ENCODE data around the gene NXT1.

Gene NXT1

DNA sequence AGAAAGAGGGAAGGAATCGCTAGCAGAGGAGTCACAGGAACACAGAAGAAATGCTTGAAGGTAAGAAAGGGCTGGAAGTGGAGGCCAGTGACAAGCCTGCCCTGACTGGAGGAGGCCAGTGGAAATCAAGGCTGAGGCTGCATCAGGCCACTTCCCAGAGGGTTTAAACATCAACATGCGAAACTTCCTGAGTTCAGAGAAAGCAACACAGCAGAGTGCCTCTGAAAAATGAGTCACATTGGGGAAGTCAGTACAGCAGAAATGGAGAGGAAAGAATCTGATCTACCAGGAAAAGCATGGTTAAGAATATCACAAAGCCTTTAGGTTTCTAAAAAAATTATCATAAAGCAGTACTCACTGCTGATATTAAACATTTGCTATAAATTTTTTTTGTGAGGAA, 47.4 kb downstream of the NXT1 start:
- Histone ChIP-seq H3K27me3 (ENCODE audit: low read depth) (no peaks in the 10 kb centered on the region), H3K9me3 (no peaks in the 10 kb centered on the region), H3K4me1 (no peaks in the 10 kb centered on the region), H3K36me3 (replicated peaks) (peaks cover 35% of the 10 kb centered on the region), H3K4me3 (no peak overlapping the region)
- no peak for DNase-seq (ENCODE audit: low spot score in 2 of 2)
- in situ Hi-C loops (cut with MboI; ENCODE audit: low sequenced_read_pairs), result no loop called here

DNA sequence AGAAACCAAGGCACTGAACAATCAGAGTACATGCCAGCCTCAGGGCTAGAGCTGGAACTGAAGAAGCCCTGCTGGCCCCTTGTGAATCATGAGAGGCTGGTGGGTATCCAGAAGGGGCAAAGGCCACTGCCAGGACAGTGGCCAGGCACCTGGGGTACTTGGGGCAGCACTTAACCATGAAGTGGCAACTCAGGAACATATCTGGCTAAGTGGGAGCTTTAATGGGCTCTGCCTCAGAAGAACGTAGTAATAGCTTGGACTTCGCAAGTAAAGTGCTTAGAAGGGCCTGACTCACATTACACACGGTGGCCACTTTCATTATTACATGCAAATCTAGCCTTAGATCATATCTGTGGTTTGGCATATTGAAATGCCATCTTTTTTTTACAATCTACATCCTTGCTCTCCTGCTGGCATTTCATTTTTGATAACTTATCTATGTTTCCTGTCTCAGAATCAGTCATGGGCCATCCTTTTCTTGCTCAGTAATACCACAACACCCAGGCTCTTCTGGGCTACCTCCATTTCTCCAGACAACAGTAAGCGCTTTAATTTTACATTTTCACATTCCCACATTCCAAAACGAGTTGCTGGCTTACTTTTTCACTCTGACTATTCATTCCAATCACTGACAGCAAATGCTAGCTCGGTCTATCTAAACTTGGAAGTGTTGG, 49.1 kb downstream of the NXT1 start:
- no peak overlapping the region for H3K4me3 ChIP-seq
- H3K36me3 ChIP-seq (replicated peaks), result peaks cover 20% of the 10 kb centered on the region
- in situ Hi-C loops (cut with MboI; ENCODE audit: low sequenced_read_pairs), result no loop called here
- no peaks in the 10 kb centered on the region for H3K9me3 ChIP-seq
- no peaks in the 10 kb centered on the region for H3K4me1 ChIP-seq
- no peaks in the 10 kb centered on the region for H3K27me3 ChIP-seq (ENCODE audit: low read depth)
- no peak for DNase-seq (ENCODE audit: low spot score in 2 of 2)

DNA sequence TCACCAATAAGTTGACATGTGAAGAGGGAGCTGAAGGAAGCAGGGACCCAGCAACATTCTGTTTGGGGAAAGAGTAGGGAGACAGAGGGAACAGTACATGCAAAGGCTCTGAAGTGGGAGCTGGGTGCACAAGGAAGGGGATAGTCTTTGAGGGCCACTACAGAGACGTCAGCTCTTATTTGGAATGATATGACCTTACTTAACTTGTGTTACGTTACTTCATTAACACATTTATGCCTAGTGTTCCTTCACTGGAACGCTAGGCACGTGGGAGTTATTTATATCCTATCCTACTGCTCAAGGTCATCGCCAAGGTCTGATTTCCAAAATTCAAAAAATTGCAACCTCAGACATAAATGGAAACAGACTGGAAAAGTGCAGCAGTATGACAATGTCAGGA, 50.5 kb downstream of the NXT1 start:
- in situ Hi-C loops (cut with MboI; ENCODE audit: low sequenced_read_pairs), result no loop called here
- DNase-seq (ENCODE audit: low spot score in 2 of 2), result no peak
- Histone ChIP-seq H3K36me3 (replicated peaks) (peaks cover 8% of the 10 kb centered on the region), H3K27me3 (ENCODE audit: low read depth) (no peaks in the 10 kb centered on the region), H3K4me1 (no peaks in the 10 kb centered on the region), H3K9me3 (no peaks in the 10 kb centered on the region), H3K4me3 (no peak overlapping the region)

DNA sequence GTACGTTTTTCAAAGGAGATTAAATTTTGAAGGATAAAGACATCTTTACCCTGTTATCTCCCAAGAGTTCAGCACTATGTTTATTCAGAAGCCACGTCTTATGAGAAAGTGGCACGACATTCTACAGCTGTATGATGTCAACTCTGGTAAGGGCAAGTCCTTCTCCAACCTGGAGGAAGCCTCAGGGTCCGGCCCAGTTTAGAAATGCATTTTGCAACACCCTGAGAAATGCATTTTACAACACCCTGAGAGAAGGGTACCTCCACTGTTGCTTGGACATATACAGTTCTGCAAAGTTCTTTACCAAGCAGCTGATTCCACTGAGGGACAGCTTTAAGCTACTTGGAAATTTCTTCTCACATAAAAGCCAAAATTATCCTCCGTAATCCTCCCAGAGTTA, 53.2 kb downstream of the NXT1 start:
- in situ Hi-C loops (cut with MboI; ENCODE audit: low sequenced_read_pairs), result no loop called here
- DNase-seq (ENCODE audit: low spot score in 2 of 2), result no peak
- Histone ChIP-seq H3K36me3 (replicated peaks) (peaks cover 4% of the 10 kb centered on the region; the same call in 1 of the 2 replicates), H3K4me1 (no peaks in the 10 kb centered on the region), H3K4me3 (no peak overlapping the region), H3K27me3 (ENCODE audit: low read depth) (no peaks in the 10 kb centered on the region), H3K9me3 (no peaks in the 10 kb centered on the region)

DNA sequence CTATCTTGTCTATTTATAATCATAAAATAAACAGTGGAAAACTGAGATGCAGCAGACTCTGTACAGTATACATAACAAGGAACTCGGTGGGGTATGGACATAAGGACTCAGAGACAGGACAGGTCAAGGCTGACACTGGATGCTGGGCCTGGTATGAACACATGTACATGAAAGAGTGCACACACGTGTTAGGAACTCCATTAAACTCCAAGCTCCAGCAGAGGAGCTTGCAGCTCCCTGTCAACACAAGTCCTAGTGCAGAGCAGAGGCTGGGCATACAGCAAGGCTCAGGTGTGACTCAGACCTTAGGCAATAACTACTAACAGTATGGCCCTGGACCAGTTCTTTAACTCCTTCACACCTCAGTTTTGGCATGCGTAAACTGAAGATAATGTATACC, 53.6 kb downstream of the NXT1 start:
- in situ Hi-C loops (cut with MboI; ENCODE audit: low sequenced_read_pairs), result no loop called here

More for the DNA sequence above, 53.6 kb downstream of the NXT1 start:
- peaks cover 1% of the 10 kb centered on the region; the same call in 1 of the 2 replicates for H3K36me3 ChIP-seq (replicated peaks)
- no peaks in the 10 kb centered on the region for H3K4me1 ChIP-seq
- H3K4me3 ChIP-seq, result no peak overlapping the region
- no peaks in the 10 kb centered on the region for H3K27me3 ChIP-seq (ENCODE audit: low read depth)
- no peaks in the 10 kb centered on the region for H3K9me3 ChIP-seq
- DNase-seq (ENCODE audit: low spot score in 2 of 2), result no peak

Data from HAP-1 (cell line).